Psoas muscle (tissue), 8 donors: Measurements from ENCODE around the gene ETS1. TPM values are rescaled to one million over a fixed set of nuclear protein-coding genes. Genes with fewer than 3 reads are reported as not detected.
A peak's percentile ranks its signal among the peaks of the same experiment; 100 is the strongest.

ENCODE experiments used
- ATAC-seq, 4 donors: fragments of 200-7000 bp; cut with Tn5 transposase; one replicate each; pipeline ENCODE4 v1.9.1; 2020; ENCODE audit warnings: moderate library complexity in 3 of 4, mild to moderate bottlenecking in 2 of 4
- DNase-seq, 2 donors: peaks; one replicate each; pipeline ENCODE4 v3.0.0-alpha.2; 2020
- H3K27ac ChIP-seq: fragments of 200-600 bp; one replicate; pipeline ENCODE4 v1.8.0; 2022
- H3K27me3 ChIP-seq, 3 donors: fragments of 200-600 bp in 1 of 3; one replicate each; pipeline versions ENCODE4 v1.6.1 to v1.8.0; 2013 to 2022; ENCODE audit warnings: low read length in 2 of 3, mild to moderate bottlenecking in 2 of 3, moderate library complexity in 1 of 3; ENCODE audit not compliant: insufficient read depth in 3 of 3
- H3K36me3 ChIP-seq, 2 donors: fragments of 200-600 bp in 1 of 2; one replicate each; pipeline versions ENCODE4 v1.6.1 to v1.8.0; 2013 to 2022; ENCODE audit warnings: low read depth in 1 of 2, mild to moderate bottlenecking in 1 of 2, moderate library complexity in 1 of 2; ENCODE audit not compliant: insufficient read depth in 1 of 2
- H3K4me1 ChIP-seq: fragments of 200-600 bp; one replicate; pipeline ENCODE4 v1.8.0; 2022
- H3K4me3 ChIP-seq: fragments of 200-600 bp; one replicate; pipeline ENCODE4 v1.8.0; 2022; ENCODE audit warnings: mild to moderate bottlenecking
- H3K9me3 ChIP-seq: fragments of 200-600 bp; one replicate; pipeline ENCODE4 v1.8.0; 2022
- CTCF ChIP-seq: fragments of 200-600 bp; IDR thresholded peaks from one replicate; pipeline ENCODE4 v1.8.0; 2022; ENCODE audit warnings: antibody characterized with exemption
- WGBS, 3 donors: extraction: QIAGEN DNeasy Blood & Tissue Kit; methylation state at CpG; one replicate each; pipeline versions ENCODE4 v1.1.6 to v1.1.7; 2013; 5-methylcytosine and 5-hydroxymethylcytosine counted together
- intact Hi-C, 2 donors: fragments of 100-400 bp; cut with DNase I; formaldehyde crosslinking; loops; one replicate each; pipeline versions ENCODE4 v1.11.0 to v1.14.2; 2022
- polyA plus RNA-seq, 3 donors: library from polyadenylated mRNA; stranded (reverse); fragments of 200-250 nt; gene quantifications; one replicate each; pipeline ENCODE4 v1.2.3, GENCODE V29; 2013
- total RNA-seq, 4 donors: library from RNA; stranded (reverse); fragmentation: NEBNext Ultra II Directional in 2 of 4; extraction: Animal tissue kit (Norgen Biotek cat#: 25700) in 2 of 4; gene quantifications; one replicate each; pipeline versions ENCODE4 v1.2.1 to v1.2.4, GENCODE V29; 2021 to 2023
- donor health status: healthy with polysubstance abuse.
- donor health status: DM: no; HTN: no; CAD: no; lungs with moderate emphysema.
- donor health status: Bipolar disorder and iron deficiency.
- donor health status: healthy.
- donor health status: DM: yes; HTN: yes; CAD: no.
- donor health status: DM: no; HTN: no; CAD: no.
- donor health status: DM: no; HTN: no; CAD: no.
- donor health status: DM: yes; HTN: yes; CAD: no.

The ETS1 gene
- total and polyA plus RNA-seq, 7 donors = 8.5 to 32.4 (median 19.3) TPM

- Histone ChIP-seq H3K27ac (no peak overlapping the region), H3K4me3 (no peak overlapping the region), H3K4me1 (peaks cover 45% of the 10 kb centered on the region), H3K27me3 (no peaks in the 10 kb centered on the region), H3K9me3 (no peaks in the 10 kb centered on the region), H3K36me3 (peaks cover 7 to 39% of the 10 kb centered on the region in 2 donors)
- WGBS, 3 donors = 61 to 71% (median 65%) methylated on average over 3 of the region's 3 CpGs
- intact Hi-C loops = no loop called here
- DNase-seq (no peak), ATAC-seq (no peak)
- TF ChIP-seq CTCF = no peak
Observed at GRCh38 chr11:128490092-128490491, 97.3 kb downstream of the ETS1 start.

GRCh38 chr11:128488471-128488870 lies 98.9 kb downstream of the ETS1 start:
- peak; percentile 74 to 93 (median 88) for ATAC-seq
- peaks cover 40% of the 10 kb centered on the region for H3K4me1 ChIP-seq
- H3K9me3 ChIP-seq = no peaks in the 10 kb centered on the region
- H3K27ac ChIP-seq = peak overlapping the region; percentile 24
- no peak for TF ChIP-seq CTCF
- WGBS, 3 donors = 35 to 51% (median 45%) methylated on average over 5 of the region's 5 CpGs
- no peaks in the 10 kb centered on the region for H3K27me3 ChIP-seq
- peaks cover 7 to 53% of the 10 kb centered on the region in 2 donors for H3K36me3 ChIP-seq
- intact Hi-C loops = no loop called here
- no peak overlapping the region for H3K4me3 ChIP-seq
- DNase-seq = no peak

GRCh38 chr11:128487978-128488377 lies 99.4 kb downstream of the ETS1 start:
- Histone ChIP-seq H3K4me1 (peaks cover 44% of the 10 kb centered on the region), H3K9me3 (no peaks in the 10 kb centered on the region), H3K27me3 (no peaks in the 10 kb centered on the region), H3K27ac (no peak overlapping the region), H3K4me3 (no peak overlapping the region), H3K36me3 (peaks cover 7 to 53% of the 10 kb centered on the region in 2 donors)
- no peak for TF ChIP-seq CTCF
- 60 to 71% (median 67%) methylated on average over 5 of the region's 5 CpGs for WGBS, 3 donors
- intact Hi-C loops = no loop called here
- no peak for DNase-seq
- ATAC-seq = peak in 1 of 4 donors; percentile 47

- H3K36me3 ChIP-seq = peaks cover 2 to 52% of the 10 kb centered on the region in 2 donors
- ATAC-seq (peak in 2 of 4 donors; percentile 46 to 47), DNase-seq (no peak)
- H3K27me3 ChIP-seq = no peaks in the 10 kb centered on the region
- H3K9me3 ChIP-seq = no peaks in the 10 kb centered on the region
- TF ChIP-seq CTCF = no peak
- intact Hi-C loops = loop anchor here (5.0 kb wide), 1 partner anchor 148 kb away; no protein-coding TSS in a partner anchor
- WGBS, 3 donors = 49 to 70% (median 52%) methylated on average over 4 of the region's 4 CpGs
- H3K27ac ChIP-seq = no peak overlapping the region
- no peak overlapping the region for H3K4me3 ChIP-seq
- peaks cover 49% of the 10 kb centered on the region for H3K4me1 ChIP-seq
Observed at GRCh38 chr11:128484172-128484571, 103.2 kb downstream of the ETS1 start.

- no peak for DNase-seq
- H3K4me1 ChIP-seq = peaks cover 42% of the 10 kb centered on the region
- H3K27me3 ChIP-seq = no peaks in the 10 kb centered on the region
- TF ChIP-seq CTCF = no peak
- H3K36me3 ChIP-seq = peaks cover 2 to 49% of the 10 kb centered on the region in 2 donors
- no peak for ATAC-seq
- H3K4me3 ChIP-seq = no peak overlapping the region
- no peaks in the 10 kb centered on the region for H3K9me3 ChIP-seq
- intact Hi-C loops = loop anchor here (5.0 kb wide), 1 partner anchor 149 kb away; no protein-coding TSS in a partner anchor
- H3K27ac ChIP-seq = peak overlapping the region; percentile 57
- 68 to 74% (median 69%) methylated on average over 7 of the region's 7 CpGs for WGBS, 3 donors
Observed at GRCh38 chr11:128483211-128483788, 104.1 kb downstream of the ETS1 start.
